ENCODE results near the gene POLR3G. TPM values are rescaled to one million over a fixed set of nuclear protein-coding genes. Genes with fewer than 3 reads are reported as not detected.

The POLR3G gene, protein sequence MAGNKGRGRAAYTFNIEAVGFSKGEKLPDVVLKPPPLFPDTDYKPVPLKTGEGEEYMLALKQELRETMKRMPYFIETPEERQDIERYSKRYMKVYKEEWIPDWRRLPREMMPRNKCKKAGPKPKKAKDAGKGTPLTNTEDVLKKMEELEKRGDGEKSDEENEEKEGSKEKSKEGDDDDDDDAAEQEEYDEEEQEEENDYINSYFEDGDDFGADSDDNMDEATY
- 28.3 and 39.6 TPM in 2 replicates for total RNA-seq (2014; rRNA removed; shearing (Covaris generic))

DNA sequence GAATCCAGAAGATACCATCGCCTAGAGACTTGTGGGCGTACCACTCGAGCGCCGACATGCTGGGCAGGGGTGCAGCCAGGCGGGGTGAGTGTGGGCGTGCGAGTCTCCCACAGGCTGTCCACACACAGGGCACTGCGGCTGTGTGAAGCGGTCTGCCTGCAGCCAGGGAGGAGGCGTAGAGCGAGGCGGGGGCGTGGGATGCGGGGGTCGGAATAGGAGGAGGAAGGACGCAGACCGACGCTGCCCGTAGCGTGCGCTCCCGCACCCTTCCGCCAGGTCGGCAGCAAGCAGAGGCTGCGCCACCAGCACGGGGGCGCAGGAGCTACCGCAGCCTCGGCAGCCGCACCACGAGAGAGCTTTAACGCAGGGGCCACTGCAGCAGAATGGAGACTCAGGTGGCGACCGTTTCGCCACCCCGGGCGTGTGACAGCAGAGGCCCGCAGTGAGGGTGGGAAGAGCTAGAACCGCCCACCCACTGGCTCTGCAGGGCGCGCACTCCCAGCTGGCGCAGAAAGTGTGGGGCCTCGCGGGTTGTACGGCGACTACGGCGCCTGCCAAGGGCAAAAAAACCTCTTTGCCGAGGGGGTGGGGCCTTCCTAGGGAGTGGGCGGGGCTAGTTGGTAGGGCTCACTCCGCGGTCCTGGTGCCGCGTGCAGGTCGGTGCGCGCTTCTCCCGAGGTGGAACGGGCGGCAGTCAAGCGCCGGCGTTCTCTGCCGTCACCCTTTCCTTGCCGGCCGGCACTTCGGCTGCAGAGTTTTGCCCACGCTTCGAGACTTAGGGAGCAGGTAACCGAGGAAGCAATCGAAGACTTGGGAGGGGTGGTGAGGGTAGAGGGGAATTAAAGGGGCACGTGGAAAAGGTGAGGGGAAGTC lies at the start of gene POLR3G, which contains the start of gene MBLAC2:
Gene POLR3G, plus strand, starts transcription at position 630 of the 873 bp plus-strand sequence. CDS start 10,704 bp downstream, outside the sequence.
Gene MBLAC2, minus strand, starts transcription at position 537 of the 873 bp plus-strand sequence. Its CDS starts 479 bp downstream, at position 58.

DNA sequence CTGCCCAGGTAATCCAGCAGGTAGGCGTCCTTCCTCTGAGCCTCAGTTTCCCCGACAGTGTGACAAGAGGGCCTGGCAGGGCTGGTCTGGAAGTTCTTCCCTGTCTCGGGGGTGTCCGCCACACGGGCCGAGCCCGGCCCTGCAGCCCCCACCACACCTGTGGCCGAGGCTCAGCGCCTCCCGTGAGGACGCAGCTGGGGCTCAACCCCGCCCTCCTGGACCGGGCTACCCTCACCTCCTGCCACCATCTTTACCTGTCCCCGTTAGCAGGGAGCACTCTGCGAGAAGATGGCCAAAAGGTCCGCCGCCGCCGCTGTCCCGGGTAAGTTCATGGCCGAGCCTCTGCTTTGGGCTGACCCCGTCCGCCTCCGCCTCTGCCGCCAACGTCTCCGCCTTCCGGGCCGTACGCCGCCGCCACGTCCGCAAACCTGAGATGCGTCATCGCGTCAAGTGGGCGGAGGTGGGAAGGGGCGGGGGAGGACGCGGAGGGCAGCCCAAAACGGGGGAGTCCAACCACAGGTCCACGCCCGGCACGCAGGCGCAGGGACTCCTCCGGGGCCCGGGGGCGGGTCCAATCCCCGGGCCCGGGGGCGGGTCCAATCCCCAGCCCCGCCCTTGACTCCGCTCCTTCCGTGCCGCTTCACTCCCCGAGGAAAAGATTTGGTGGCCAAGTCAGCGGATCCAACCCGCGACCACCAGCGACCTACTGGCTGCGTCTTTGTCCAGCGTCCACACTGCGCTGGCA lies 54.7 kb downstream of the POLR3G start, which contains the start of gene LYSMD3:
Gene LYSMD3, minus strand, starts transcription at position 391 of the 745 bp plus-strand sequence. CDS start 4,295 bp downstream, outside the sequence.

DNA sequence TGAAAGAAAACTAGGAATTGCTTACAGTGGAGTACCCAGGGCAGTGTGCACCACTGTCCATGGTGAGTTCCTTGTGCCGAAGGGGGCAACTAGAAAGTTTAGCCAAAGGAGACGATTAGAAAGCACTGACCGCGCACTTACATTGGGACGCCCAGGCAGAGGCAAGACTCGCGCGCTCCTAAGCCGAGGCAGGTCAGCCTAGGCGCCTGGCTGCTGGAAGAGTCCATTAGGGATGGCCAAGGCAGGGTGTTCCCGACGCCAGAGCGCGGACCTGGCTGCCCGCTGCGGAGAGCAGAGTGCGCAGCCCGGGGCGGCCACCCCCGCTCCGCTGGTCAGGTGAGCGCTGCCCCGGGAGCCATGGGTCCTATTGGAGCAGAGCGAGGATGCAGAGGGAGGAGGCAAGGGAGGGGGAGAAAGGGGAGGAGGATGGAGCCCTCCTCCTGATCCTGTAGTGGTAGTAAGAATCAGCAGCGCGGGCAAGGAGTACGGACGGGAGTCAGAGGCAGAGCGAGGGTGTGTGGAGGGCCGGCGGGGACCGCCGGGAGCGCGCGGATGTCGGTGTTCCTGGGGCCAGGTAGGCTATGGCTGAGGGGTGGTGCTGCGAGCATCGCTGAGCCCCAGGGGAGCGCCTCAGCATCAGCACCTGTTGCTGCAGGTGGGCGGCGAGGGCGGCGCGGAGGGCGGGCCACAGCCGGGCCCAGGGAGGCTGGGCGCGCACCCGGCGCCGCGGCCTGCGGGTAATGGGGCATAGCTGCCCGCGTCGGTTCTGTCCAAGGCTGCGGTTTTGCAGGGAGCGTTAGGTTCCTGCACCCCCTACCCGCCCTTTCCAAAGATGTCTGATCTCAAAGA lies 83.9 kb downstream of the POLR3G start, which contains the start of gene ADGRV1:
Gene ADGRV1, plus strand, starts transcription at position 454 of the 849 bp plus-strand sequence. Its CDS starts 99 bp downstream, at position 553.

Other genes starting within 250 kb of the POLR3G start
- 57.1 and 63.8 TPM in 2 replicates for gene CETN3, start 65.1 kb upstream of the POLR3G start, total RNA-seq (2014; rRNA removed; shearing (Covaris generic))
- 7.0 and 7.9 TPM in 2 replicates for gene MBLAC2, start 93 bp upstream of the POLR3G start, total RNA-seq (2014; rRNA removed; shearing (Covaris generic))
- gene LYSMD3, start 54.7 kb downstream of the POLR3G start, total RNA-seq (2014; rRNA removed; shearing (Covaris generic)): 5.2 and 6.4 TPM in 2 replicates
- 5.1 and 6.0 TPM in 2 replicates for gene ADGRV1, start 83.9 kb downstream of the POLR3G start, total RNA-seq (2014; rRNA removed; shearing (Covaris generic))